Left ventricle myocardium superior (tissue), 1 donor: ENCODE results near the gene RNF227. TPM values are rescaled to one million over a fixed set of nuclear protein-coding genes. Genes with fewer than 3 reads are reported as not detected.

ENCODE experiments used
- ATAC-seq: fragments of 200-7000 bp; cut with Tn5 transposase; one replicate; pipeline ENCODE4 v1.9.1; 2020; ENCODE audit warnings: mild to moderate bottlenecking, moderate library complexity
- DNase-seq: peaks from one replicate; pipeline ENCODE4 v3.0.0-alpha.2; 2020
- intact Hi-C: fragments of 100-400 bp; cut with micrococcal nuclease; formaldehyde crosslinking; loops from one replicate; pipeline ENCODE4 v1.11.0; 2022
- total RNA-seq: library from RNA; stranded (reverse); fragmentation: NEBNext Ultra II Directional; extraction: Animal tissue kit (Norgen Biotek cat#: 25700); gene quantifications from one replicate; pipeline ENCODE4 v1.2.1, GENCODE V29; 2021
- donor health status: DM: no; HTN: yes; CAD: no; lungs with severe emphysema.

RNF227 gene
- total RNA-seq, 1 donor from 2014 or later = 1.1 TPM

- intact Hi-C loops = no loop called here
- ATAC-seq = no peak
Observed at GRCh38 chr17:7897090-7897489, 19.0 kb downstream of the RNF227 start.

GRCh38 chr17:7894866-7895265, 21.2 kb downstream of the RNF227 start:
- ATAC-seq (no peak), DNase-seq (no peak)
- intact Hi-C loops = no loop called here

More at GRCh38 chr17:7897090-7897489, 19.0 kb downstream of the RNF227 start:
- no peak for DNase-seq

GRCh38 chr17:7894226-7894625, 21.9 kb downstream of the RNF227 start:
- no peak for ATAC-seq
- intact Hi-C loops = no loop called here
- DNase-seq = no peak

GRCh38 chr17:7893187-7893880, 22.8 kb downstream of the RNF227 start:
- no peak for ATAC-seq
- DNase-seq = no peak
- intact Hi-C loops = no loop called here

DNA sequence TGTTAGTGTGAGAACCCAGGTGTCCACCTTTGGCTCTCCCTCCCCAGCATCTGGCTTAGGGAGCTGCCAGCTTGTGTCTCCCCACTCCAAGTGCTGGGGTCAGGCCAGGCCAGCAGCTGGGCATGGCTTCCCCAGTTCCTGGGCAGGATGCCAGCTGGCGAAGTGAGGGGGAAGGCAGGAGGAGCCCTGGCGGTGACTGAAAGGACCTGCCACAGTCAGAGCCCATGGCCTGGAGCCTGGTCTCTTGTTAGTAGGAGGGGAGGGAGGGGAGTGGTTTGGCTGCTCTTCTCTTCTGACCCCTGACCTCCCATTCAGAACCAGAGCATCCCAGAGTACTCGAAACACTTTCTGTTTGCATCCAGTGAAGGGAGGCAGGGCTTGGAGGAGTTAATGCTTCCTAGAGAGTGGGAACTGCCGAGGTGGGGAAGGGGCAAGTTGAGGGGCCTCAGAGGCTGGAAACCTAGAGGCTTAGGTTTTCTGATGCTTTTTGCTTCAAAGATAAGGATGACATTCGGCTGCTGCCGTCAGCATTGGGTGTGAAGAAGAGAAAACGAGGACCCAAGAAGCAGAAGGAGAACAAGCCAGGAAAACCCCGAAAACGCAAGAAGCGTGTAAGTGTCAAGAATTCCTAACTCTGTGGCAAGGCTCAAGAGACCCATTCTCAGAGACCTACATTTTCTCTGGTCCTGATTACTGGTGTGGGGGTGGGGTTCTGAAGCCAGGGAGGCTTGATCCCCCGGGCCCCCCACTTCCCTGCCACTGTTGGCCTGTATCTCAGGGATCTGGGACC, 26.7 kb downstream of the RNF227 start:
- DNase-seq = peak; percentile 99
- peak; percentile 84 for ATAC-seq
- intact Hi-C loops = no loop called here

- intact Hi-C loops = no loop called here
- DNase-seq (peak; percentile 35), ATAC-seq (peak; percentile 9)
Observed at GRCh38 chr17:7888184-7888920, 27.7 kb downstream of the RNF227 start, which contains the start of gene CHD3. CHD3 (plus strand) TSS chr17:7888789; CDS start chr17:7889001, 212 bp downstream.

GRCh38 chr17:7887482-7888183, 28.5 kb downstream of the RNF227 start:
- ATAC-seq (peak; percentile 84), DNase-seq (peak; percentile 95)
- intact Hi-C loops = no loop called here

- DNase-seq = no peak
- ATAC-seq = no peak
- intact Hi-C loops = no loop called here
Observed at GRCh38 chr17:7887038-7887481, 29.0 kb downstream of the RNF227 start.

DNA sequence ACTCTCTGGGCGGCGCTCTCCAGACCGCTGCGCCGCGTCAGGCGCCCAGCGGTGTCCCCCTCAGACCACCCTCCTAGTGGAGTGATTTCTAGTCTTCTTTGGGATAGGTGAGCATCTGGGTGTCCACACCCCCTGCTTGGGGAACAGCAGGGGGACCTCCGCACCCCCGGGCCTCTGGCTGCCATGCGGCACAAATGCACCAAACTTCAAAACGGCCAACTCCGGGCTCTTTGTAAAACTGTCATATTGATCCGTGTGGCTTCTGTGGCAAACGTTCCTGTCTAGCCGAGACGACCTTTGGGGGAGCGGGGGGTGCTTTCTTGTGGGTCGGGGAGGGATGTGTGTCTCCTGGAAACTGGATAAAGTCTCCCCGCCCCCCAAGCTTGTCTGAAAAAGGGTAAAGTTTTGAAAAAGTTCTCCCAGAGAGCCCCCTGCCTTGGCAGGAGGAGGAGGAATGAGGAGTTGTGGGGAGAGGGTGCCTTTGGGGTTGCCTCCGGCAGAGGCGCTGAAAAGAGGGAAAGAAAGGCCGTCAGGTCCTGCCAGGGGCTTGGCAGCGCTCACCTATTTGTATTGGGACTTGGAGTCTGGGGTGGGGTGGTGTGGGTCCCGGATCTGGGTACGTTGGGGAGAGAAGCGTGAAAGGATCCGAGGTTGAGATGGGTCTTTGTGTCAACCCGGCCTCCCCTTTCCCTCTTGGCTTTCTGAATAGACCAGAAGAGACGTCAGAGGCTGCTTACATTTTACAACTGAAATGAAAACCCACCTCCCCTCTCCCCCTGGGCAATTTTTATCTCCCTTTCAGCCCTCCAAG, 29.7 kb downstream of the RNF227 start:
- intact Hi-C loops = no loop called here
- DNase-seq = no peak

GRCh38 chr17:7885367-7886226, 30.5 kb downstream of the RNF227 start:
- intact Hi-C loops = no loop called here
- DNase-seq (peak; percentile 57), ATAC-seq (no peak)

More for the DNA sequence above, 29.7 kb downstream of the RNF227 start:
- no peak for ATAC-seq

GRCh38 chr17:7884581-7885366, 31.3 kb downstream of the RNF227 start:
- DNase-seq (peak; percentile 41), ATAC-seq (no peak)
- intact Hi-C loops = no loop called here

GRCh38 chr17:7883781-7884386, 32.2 kb downstream of the RNF227 start:
- DNase-seq = no peak
- ATAC-seq = no peak
- intact Hi-C loops = no loop called here

DNA sequence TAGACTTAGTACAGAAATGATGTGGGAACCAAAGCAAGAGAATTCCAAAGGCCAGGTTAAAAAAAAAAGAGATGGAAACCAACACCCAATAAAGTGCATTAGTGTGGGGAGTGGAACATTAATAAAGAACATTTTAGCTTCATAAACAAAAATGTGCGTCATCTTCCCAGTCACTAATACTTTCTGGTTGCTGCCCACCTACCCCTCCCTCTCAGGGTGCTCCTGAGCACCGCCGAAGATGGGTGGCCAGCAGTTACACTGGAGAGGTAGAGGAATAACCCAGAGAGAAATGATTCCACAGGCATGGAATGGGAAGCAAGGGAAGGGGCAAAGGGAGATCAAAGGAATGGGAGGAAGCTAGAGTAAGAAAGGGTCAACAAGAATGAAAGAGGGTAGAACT, 33.5 kb downstream of the RNF227 start:
- intact Hi-C loops = no loop called here
- DNase-seq (no peak), ATAC-seq (no peak)

GRCh38 chr17:7882068-7882467, 34.0 kb downstream of the RNF227 start:
- DNase-seq = no peak
- ATAC-seq = no peak
- intact Hi-C loops = no loop called here

- intact Hi-C loops = no loop called here
- DNase-seq (no peak), ATAC-seq (no peak)
Observed at GRCh38 chr17:7881276-7882054, 34.6 kb downstream of the RNF227 start.
